AG04449 (cell line): Measurements from ENCODE around the gene CIDEA.

Experiments used
- CTCF ChIA-PET: fragments of 350-600 bp; formaldehyde crosslinking; extraction: SDS; loops from one replicate; lab custom pipeline; 2021; ENCODE audit warnings: antibody characterized with exemption; lab: Yijun Ruan, JAX
- POLR2A ChIA-PET: fragments of 400-600, 350-600 bp; formaldehyde crosslinking; extraction: SDS; loops from one replicate; lab custom pipeline; 2020; ENCODE audit warnings: antibody characterized with exemption, inconsistent platforms; lab: Yijun Ruan, JAX
- DNase-seq: peaks from one replicate; pipeline ENCODE4 v3.0.0-alpha.2; 2010; ENCODE audit warnings: low read depth, low spot score
- H3K4me3 ChIP-seq: 2 replicates; pipeline ENCODE4 v1.5.1; 2011; ENCODE audit warnings: low read depth, mild to moderate bottlenecking, control low read depth, low read length
- TF ChIP-seq, protein P1 (sequence below): IDR thresholded peaks from one replicate; pipeline ENCODE4 v1.5.1; 2011; ENCODE audit warnings: mild to moderate bottlenecking, moderate library complexity, low read length, control low read depth, inconsistent platforms; ENCODE audit not compliant: insufficient read depth; ENCODE audit errors: missing control alignments

The CIDEA gene

DNA sequence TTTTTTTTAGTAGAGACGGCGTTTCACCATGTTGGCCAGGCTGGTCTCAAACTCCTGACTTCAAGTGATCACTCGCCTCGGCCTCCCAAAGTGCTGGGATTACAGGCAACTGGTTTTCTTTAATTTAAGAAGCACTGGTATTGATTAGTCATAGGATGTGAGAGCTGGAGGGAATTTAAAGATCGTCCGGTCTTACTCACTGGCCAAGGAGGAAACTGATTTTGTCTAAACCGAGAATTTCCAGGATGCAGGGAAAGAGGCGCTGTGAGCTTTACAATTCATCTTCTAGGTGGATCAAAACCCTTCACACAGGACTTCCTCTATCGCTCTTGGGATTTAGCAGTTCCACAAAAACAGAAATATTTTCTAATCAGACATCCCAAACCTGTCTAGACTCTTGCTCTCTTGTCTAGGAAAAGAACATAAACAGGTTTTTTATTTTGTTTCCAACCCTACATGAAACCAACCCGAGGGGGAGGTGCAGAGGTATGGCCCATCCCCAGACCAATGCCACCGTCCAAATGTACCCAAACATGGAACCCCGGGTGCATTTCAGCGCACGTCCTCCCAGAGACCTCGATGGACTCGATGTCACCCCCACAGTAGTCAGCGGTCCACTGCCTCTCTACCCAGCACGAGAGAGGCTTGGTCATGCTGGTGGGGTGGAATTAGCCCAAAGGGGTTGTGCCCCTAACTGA lies 41.4 kb downstream of the CIDEA start:
- TF ChIP-seq, protein P1, sequence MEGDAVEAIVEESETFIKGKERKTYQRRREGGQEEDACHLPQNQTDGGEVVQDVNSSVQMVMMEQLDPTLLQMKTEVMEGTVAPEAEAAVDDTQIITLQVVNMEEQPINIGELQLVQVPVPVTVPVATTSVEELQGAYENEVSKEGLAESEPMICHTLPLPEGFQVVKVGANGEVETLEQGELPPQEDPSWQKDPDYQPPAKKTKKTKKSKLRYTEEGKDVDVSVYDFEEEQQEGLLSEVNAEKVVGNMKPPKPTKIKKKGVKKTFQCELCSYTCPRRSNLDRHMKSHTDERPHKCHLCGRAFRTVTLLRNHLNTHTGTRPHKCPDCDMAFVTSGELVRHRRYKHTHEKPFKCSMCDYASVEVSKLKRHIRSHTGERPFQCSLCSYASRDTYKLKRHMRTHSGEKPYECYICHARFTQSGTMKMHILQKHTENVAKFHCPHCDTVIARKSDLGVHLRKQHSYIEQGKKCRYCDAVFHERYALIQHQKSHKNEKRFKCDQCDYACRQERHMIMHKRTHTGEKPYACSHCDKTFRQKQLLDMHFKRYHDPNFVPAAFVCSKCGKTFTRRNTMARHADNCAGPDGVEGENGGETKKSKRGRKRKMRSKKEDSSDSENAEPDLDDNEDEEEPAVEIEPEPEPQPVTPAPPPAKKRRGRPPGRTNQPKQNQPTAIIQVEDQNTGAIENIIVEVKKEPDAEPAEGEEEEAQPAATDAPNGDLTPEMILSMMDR, result no peak
- H3K4me3 ChIP-seq, result no peak overlapping the region
- DNase-seq, result no peak
- CTCF ChIA-PET, result interaction anchor here (1.0 to 2.6 kb wide), 6 partner anchors 11 to 24 kb away, joined by 3 to 18 read pairs (median 6); partner anchors contain the start of gene TUBB6
- POLR2A ChIA-PET, result interaction anchor here (0.9 to 6.0 kb wide), 5 partner anchors 8 to 17 kb away, joined by 3 to 60 read pairs (median 11); partner anchors contain the start of gene TUBB6

DNA sequence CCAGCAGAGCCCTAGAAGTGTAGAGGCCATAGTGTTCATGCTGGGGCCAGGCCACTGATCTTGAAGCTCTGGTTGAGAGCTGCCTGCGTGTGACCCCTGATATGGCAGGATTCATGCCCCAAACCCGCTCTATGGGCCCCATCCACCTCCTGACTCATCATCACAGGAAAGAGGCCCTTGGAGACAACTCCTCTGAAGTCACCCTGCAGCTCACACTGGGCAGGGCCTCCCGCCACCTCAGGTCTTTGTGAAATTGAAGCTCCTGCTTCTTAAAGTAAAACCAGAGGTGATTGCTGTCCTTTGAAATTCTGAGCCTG lies 41.9 kb downstream of the CIDEA start:
- CTCF ChIA-PET, result interaction anchor here (1.0 to 2.6 kb wide), 6 partner anchors 10 to 24 kb away, joined by 3 to 18 read pairs (median 6); partner anchors contain the start of gene TUBB6
- TF ChIP-seq, protein P1, result no peak
- no peak overlapping the region for H3K4me3 ChIP-seq
- DNase-seq, result no peak
- POLR2A ChIA-PET, result interaction anchor here (0.9 to 6.0 kb wide), 5 partner anchors 9 to 17 kb away, joined by 3 to 60 read pairs (median 11); partner anchors contain the start of gene TUBB6

DNA sequence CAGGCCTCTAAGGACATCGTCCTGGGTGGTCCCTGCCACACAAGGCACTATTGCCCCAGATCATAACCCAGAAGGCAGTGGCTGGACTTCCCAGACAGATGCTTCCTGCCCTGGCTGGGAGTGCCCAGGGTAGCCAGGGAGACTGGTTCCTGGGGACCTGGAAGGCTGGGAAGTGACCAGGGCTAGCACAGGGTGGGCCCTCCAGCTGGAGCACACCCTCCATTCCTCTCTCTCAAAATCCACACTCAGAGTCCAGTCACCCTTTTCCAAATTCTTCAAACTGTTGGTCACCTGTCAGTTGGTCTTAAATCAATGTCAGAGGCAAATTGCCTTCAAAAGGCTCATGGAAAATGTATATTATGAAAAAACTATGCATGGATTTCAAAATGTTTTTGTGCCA lies 42.3 kb downstream of the CIDEA start:
- CTCF ChIA-PET, result interaction anchor here (1.0 to 2.6 kb wide), 6 partner anchors 9 to 25 kb away, joined by 3 to 18 read pairs (median 8); partner anchors contain the start of gene TUBB6

DNA sequence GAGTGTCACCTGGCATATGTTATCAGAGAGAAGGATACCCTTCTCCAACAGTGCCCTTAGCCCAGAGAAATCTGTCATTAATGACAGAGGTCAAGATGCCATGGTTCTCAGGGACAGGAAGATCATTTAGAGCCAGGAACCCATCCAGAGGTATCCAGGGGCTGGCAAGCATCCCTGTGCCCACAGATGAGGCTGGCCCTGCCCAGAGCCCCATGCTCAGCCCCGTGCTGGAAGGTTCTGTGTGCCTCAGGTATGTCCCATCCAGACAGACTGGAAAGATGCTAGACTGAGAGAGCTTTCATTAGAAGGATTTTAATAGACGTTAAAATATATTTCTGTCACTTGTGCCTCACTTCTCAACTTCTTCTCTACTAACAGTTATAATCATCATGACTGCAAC lies 45.7 kb downstream of the CIDEA start:
- POLR2A ChIA-PET, result interaction anchor here (0.5 to 6.0 kb wide), 2 partner anchors 9 to 17 kb away, joined by 3 to 60 read pairs; partner anchors contain the start of gene TUBB6
- CTCF ChIA-PET, result interaction anchor here (2.3 to 3.1 kb wide), 2 partner anchors 12 to 28 kb away, joined by 8 to 10 read pairs; no protein-coding TSS in a partner anchor
- no peak for DNase-seq
- H3K4me3 ChIP-seq, result no peak overlapping the region
- TF ChIP-seq, protein P1, result no peak

More for the DNA sequence above, 42.3 kb downstream of the CIDEA start:
- TF ChIP-seq, protein P1, result no peak
- POLR2A ChIA-PET, result interaction anchor here (0.9 to 6.0 kb wide), 4 partner anchors 9 to 18 kb away, joined by 3 to 60 read pairs (median 16); partner anchors contain the start of gene TUBB6
- no peak for DNase-seq
- H3K4me3 ChIP-seq, result no peak overlapping the region

DNA sequence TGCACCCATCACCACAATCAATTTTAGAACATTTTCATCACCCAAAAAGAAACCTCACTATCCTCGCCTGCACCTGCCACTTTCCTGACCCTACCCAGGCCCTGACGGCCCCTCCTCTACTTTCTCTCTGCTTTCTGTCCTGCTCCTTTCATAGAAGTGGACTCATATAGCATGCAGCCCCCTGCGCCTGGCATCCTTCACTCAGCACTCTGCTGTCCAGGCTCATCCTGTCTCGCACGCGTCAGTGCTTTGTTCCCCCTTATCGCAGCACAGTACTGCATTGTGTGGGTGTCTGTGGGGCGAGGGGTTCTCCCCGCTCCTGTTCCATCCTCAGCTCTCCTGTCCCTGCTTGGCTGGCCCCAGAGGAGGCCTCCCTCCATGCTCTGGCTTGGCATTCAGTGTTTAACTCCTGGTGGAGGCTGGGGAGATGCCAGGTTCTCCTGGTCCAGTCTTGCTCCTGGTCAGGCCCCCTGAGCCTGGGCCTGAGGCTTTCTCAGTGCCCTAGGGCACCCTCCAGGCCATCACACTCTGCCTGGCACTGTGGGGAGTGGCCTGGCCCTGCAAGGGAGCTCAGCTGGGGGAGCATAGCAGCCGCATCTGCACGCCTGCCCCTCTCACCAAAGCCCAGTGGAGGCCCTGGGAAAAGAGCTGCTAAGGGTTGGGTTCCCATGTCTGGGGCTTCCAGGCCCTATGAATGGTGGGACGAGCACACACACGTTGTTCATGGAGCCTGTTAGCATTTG lies 47.3 kb downstream of the CIDEA start:
- no peak overlapping the region for H3K4me3 ChIP-seq
- ChIA-PET POLR2A (no interaction called here), CTCF (interaction anchor here (0.9 to 3.1 kb wide), 4 partner anchors 12 to 36 kb away, joined by 3 to 10 read pairs (median 6); no protein-coding TSS in a partner anchor)
- no peak for DNase-seq
- TF ChIP-seq, protein P1, result no peak
